MM.1S (cell line): Measurements from ENCODE around the gene CC2D2A.

Experiments used
- DNase-seq: peaks from one replicate; pipeline ENCODE4 v3.0.0-alpha.2; 2015
- H2AFZ ChIP-seq: fragments of 300-600 bp; sonication (generic); 2 replicates; pipeline ENCODE4 v1.6.0; 2016; ENCODE audit warnings: antibody characterized with exemption, low read length
- H3F3A ChIP-seq: fragments of 300-600 bp; sonication (generic); 2 replicates; pipeline ENCODE4 v1.6.1; 2016; ENCODE audit warnings: mild to moderate bottlenecking, antibody characterized with exemption, low read length, moderate library complexity, mixed read lengths; ENCODE audit not compliant: insufficient read depth
- H3K27ac ChIP-seq: fragments of 300-600 bp; sonication (generic); 2 replicates; pipeline ENCODE4 v1.5.1; 2016; ENCODE audit warnings: mild to moderate bottlenecking, low read length
- H3K27me3 ChIP-seq: fragments of 300-600 bp; sonication (generic); replicated peaks from 2 replicates; pipeline ENCODE4 v1.6.0; 2016; ENCODE audit warnings: low read length; ENCODE audit not compliant: insufficient read depth
- H3K36me3 ChIP-seq: fragments of 300-600 bp; sonication (generic); replicated peaks from 2 replicates; pipeline ENCODE4 v1.6.1; 2016; ENCODE audit warnings: mild to moderate bottlenecking, low read length, mixed read lengths; ENCODE audit not compliant: insufficient read depth
- H3K4me1 ChIP-seq: fragments of 300-600 bp; sonication (generic); 2 replicates; pipeline ENCODE4 v1.6.1; 2016; ENCODE audit warnings: low read length, mixed read lengths
- H3K4me2 ChIP-seq: fragments of 300-600 bp; sonication (generic); 2 replicates; pipeline ENCODE4 v1.6.0; 2016; ENCODE audit warnings: low read depth, low read length
- H3K4me3 ChIP-seq: fragments of 300-600 bp; sonication (generic); 2 replicates; pipeline ENCODE4 v1.5.1; 2016; ENCODE audit warnings: low read length, mixed read lengths
- H3K79me2 ChIP-seq: fragments of 300-600 bp; sonication (generic); 2 replicates; pipeline ENCODE4 v1.6.1; 2016; ENCODE audit warnings: mixed run types, low read length, mixed read lengths
- H3K9ac ChIP-seq: fragments of 300-600 bp; sonication (generic); 2 replicates; pipeline ENCODE4 v1.6.1; 2016; ENCODE audit warnings: low read length, mixed read lengths
- H3K9me2 ChIP-seq: fragments of 300-600 bp; sonication (generic); replicated peaks from 2 replicates; pipeline ENCODE4 v1.6.1; 2016; ENCODE audit warnings: mild to moderate bottlenecking, low read length, mixed read lengths; ENCODE audit not compliant: insufficient read depth
- H3K9me3 ChIP-seq: fragments of 300-600 bp; sonication (generic); replicated peaks from 2 replicates; pipeline ENCODE4 v1.6.1; 2016; ENCODE audit warnings: mild to moderate bottlenecking, low read length, mixed read lengths; ENCODE audit not compliant: insufficient read depth
- H4K20me1 ChIP-seq: fragments of 300-600 bp; sonication (generic); 2 replicates; pipeline ENCODE4 v1.6.1; 2016; ENCODE audit warnings: mild to moderate bottlenecking, low read length, moderate library complexity, mixed read lengths; ENCODE audit not compliant: insufficient read depth
- EZH2 ChIP-seq: fragments of 300-600 bp; sonication (generic); optimal IDR thresholded peaks from 2 replicates; pipeline ENCODE3; 2017; ENCODE audit warnings: low read depth, mild to moderate bottlenecking, antibody characterized with exemption, low read length, mixed read lengths
- EZH2phosphoT487 ChIP-seq: fragments of 300-600 bp; sonication (generic); IDR thresholded peaks from 2 replicates; pipeline ENCODE4 v1.6.1; 2018; ENCODE audit warnings: antibody characterized with exemption, low read length
- TF ChIP-seq, protein P1 (sequence below): fragments of 300-600 bp; sonication (generic); IDR thresholded peaks from 2 replicates; pipeline ENCODE4 v1.5.1; 2016; ENCODE audit warnings: antibody characterized with exemption, low read length, mixed read lengths

CC2D2A gene

GRCh38 chr4:15536552-15537499 lies 67.1 kb downstream of the CC2D2A start:
- H2AFZ ChIP-seq: no peak overlapping the region
- H3K4me3 ChIP-seq: no peak overlapping the region
- H3K9me2 ChIP-seq: no peaks in the 10 kb centered on the region
- no peaks in the 10 kb centered on the region for H3K4me1 ChIP-seq
- no peak overlapping the region for H3K4me2 ChIP-seq
- H3F3A ChIP-seq: no peaks in the 10 kb centered on the region
- TF ChIP-seq EZH2phosphoT487 (no peak), EZH2 (no peak)
- TF ChIP-seq, protein P1, sequence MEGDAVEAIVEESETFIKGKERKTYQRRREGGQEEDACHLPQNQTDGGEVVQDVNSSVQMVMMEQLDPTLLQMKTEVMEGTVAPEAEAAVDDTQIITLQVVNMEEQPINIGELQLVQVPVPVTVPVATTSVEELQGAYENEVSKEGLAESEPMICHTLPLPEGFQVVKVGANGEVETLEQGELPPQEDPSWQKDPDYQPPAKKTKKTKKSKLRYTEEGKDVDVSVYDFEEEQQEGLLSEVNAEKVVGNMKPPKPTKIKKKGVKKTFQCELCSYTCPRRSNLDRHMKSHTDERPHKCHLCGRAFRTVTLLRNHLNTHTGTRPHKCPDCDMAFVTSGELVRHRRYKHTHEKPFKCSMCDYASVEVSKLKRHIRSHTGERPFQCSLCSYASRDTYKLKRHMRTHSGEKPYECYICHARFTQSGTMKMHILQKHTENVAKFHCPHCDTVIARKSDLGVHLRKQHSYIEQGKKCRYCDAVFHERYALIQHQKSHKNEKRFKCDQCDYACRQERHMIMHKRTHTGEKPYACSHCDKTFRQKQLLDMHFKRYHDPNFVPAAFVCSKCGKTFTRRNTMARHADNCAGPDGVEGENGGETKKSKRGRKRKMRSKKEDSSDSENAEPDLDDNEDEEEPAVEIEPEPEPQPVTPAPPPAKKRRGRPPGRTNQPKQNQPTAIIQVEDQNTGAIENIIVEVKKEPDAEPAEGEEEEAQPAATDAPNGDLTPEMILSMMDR: no peak
- H3K9me3 ChIP-seq: no peaks in the 10 kb centered on the region
- H4K20me1 ChIP-seq: no peaks in the 10 kb centered on the region
- H3K9ac ChIP-seq: no peak overlapping the region
- no peaks in the 10 kb centered on the region for H3K27me3 ChIP-seq
- H3K79me2 ChIP-seq: no peaks in the 10 kb centered on the region
- no peak overlapping the region for H3K27ac ChIP-seq
- DNase-seq: no peak
- no peaks in the 10 kb centered on the region for H3K36me3 ChIP-seq

- no peak overlapping the region for H2AFZ ChIP-seq
- H3K36me3 ChIP-seq: no peaks in the 10 kb centered on the region
- H3K27me3 ChIP-seq: no peaks in the 10 kb centered on the region
- TF ChIP-seq EZH2 (no peak), EZH2phosphoT487 (no peak)
- TF ChIP-seq, protein P1: no peak
- no peak overlapping the region for H3K27ac ChIP-seq
- no peak overlapping the region for H3K4me2 ChIP-seq
- H3K9ac ChIP-seq: no peak overlapping the region
- H3F3A ChIP-seq: no peaks in the 10 kb centered on the region
- H3K79me2 ChIP-seq: no peaks in the 10 kb centered on the region
- no peaks in the 10 kb centered on the region for H3K9me3 ChIP-seq
- DNase-seq: no peak
- no peaks in the 10 kb centered on the region for H3K9me2 ChIP-seq
- no peaks in the 10 kb centered on the region for H4K20me1 ChIP-seq
- H3K4me3 ChIP-seq: no peak overlapping the region
- H3K4me1 ChIP-seq: no peaks in the 10 kb centered on the region
Observed at GRCh38 chr4:15541941-15542340, 72.3 kb downstream of the CC2D2A start.

DNA sequence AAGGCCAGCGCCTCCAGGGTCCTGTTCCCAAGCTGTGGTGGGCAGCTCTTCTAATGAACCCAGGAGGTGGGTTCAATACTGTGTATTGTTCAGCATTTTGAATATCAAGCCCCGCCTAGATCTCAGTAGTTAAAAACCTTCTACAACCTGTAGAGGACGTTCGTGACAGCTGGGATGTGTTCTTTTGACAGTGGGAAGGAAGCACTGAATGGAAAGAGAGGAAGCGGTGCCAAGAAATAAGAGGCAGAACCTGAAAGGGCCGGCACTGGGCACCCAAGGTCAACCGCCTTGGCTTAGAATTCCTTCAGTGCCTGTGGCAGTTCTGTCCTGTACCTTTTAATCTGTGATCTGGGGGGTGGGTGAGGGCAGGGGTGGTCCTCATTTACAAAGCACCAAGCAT lies 73.1 kb downstream of the CC2D2A start:
- Histone ChIP-seq H3K9me2 (no peaks in the 10 kb centered on the region), H3K4me3 (no peak overlapping the region), H3K36me3 (no peaks in the 10 kb centered on the region), H3F3A (no peaks in the 10 kb centered on the region), H3K27ac (no peak overlapping the region), H3K9ac (no peak overlapping the region), H3K27me3 (no peaks in the 10 kb centered on the region), H2AFZ (no peak overlapping the region), H3K4me1 (no peaks in the 10 kb centered on the region; the same call in 1 of the 2 replicates), H4K20me1 (no peaks in the 10 kb centered on the region), H3K4me2 (no peak overlapping the region), H3K9me3 (no peaks in the 10 kb centered on the region), H3K79me2 (no peaks in the 10 kb centered on the region)
- TF ChIP-seq EZH2 (no peak), EZH2phosphoT487 (no peak)
- TF ChIP-seq, protein P1: no peak
- no peak for DNase-seq
